HepG2 (cell line): Measurements from ENCODE around the gene SCYGR8. TPM values are rescaled to one million over a fixed set of nuclear protein-coding genes. Genes with fewer than 3 reads are reported as not detected.

Experiments used
- AKNA ChIP-seq: sonication (generic); formaldehyde crosslinking; IDR thresholded peaks from 2 replicates; pipeline ENCODE4 v1.4.0; 2020; ENCODE audit warnings: missing genetic modification reagents, borderline replicate concordance
- CBX5 ChIP-seq: sonication (generic); formaldehyde crosslinking; IDR thresholded peaks from 2 replicates; pipeline ENCODE4 v1.4.0; 2020; ENCODE audit warnings: missing genetic modification reagents, borderline replicate concordance
- ELK4 ChIP-seq: sonication (generic); formaldehyde crosslinking; IDR thresholded peaks from 2 replicates; pipeline ENCODE4 v1.9.0; 2021; ENCODE audit warnings: missing genetic modification reagents, borderline replicate concordance
- EP300 ChIP-seq, 3 experiments: sonication (generic) in 1 of 3; formaldehyde crosslinking in 1 of 3; IDR thresholded peaks; 2 replicates each; pipeline versions ENCODE4 v1.5.1 to v1.6.1; 2011 to 2020; ENCODE audit warnings: low read depth in 2 of 3, low read length in 2 of 3, borderline replicate concordance in 1 of 3, improper control_type of control experiment in 1 of 3, mild to moderate bottlenecking in 1 of 3, missing genetic modification reagents in 1 of 3, moderate library complexity in 1 of 3
- EZH2 ChIP-seq: conservative IDR thresholded peaks from 2 replicates; pipeline ENCODE4 v1.6.1; 2012; ENCODE audit warnings: mild to moderate bottlenecking, low read depth, low read length, moderate library complexity
- GATAD2A ChIP-seq: IDR thresholded peaks from 2 replicates; pipeline ENCODE4 v1.6.1; 2016
- NPAS2 ChIP-seq: sonication (generic); formaldehyde crosslinking; IDR thresholded peaks from 2 replicates; pipeline ENCODE4 v1.8.0; 2022; ENCODE audit warnings: mild to moderate bottlenecking, missing genetic modification reagents, borderline replicate concordance
- POGZ ChIP-seq: sonication (generic); formaldehyde crosslinking; IDR thresholded peaks from 2 replicates; pipeline ENCODE4 v1.4.0; 2020; ENCODE audit warnings: mild to moderate bottlenecking, missing genetic modification reagents
- POLR2G ChIP-seq: fragments of 200-400 bp; formaldehyde crosslinking; IDR thresholded peaks from 2 replicates; pipeline ENCODE4 v1.6.1; 2018; ENCODE audit warnings: mild to moderate bottlenecking, low read depth, low read length, moderate library complexity
- RAD51 ChIP-seq: fragments of 450-650 bp; IDR thresholded peaks from 2 replicates; pipeline ENCODE4 v1.6.1; 2016; ENCODE audit warnings: borderline replicate concordance
- RBAK ChIP-seq: sonication (generic); formaldehyde crosslinking; IDR thresholded peaks from 2 replicates; pipeline ENCODE4 v1.5.1; 2020; ENCODE audit warnings: mild to moderate bottlenecking, missing genetic modification reagents
- RFXANK ChIP-seq: IDR thresholded peaks from 2 replicates; pipeline ENCODE4 v1.6.1; 2016
- SKI ChIP-seq: fragments of 450-650 bp; IDR thresholded peaks from one replicate; pipeline ENCODE4 v1.6.1; 2018; ENCODE audit warnings: mild to moderate bottlenecking; ENCODE audit not compliant: partially characterized antibody
- TARDBP ChIP-seq: sonication (generic); formaldehyde crosslinking; IDR thresholded peaks from 2 replicates; pipeline ENCODE4 v1.8.0; 2022; ENCODE audit warnings: mild to moderate bottlenecking, missing genetic modification reagents
- ZBTB3 ChIP-seq: sonication (generic); formaldehyde crosslinking; IDR thresholded peaks from 2 replicates; pipeline ENCODE4 v1.4.0; 2020; ENCODE audit warnings: low read depth, mild to moderate bottlenecking, moderate library complexity, missing genetic modification reagents, borderline replicate concordance
- ZFX ChIP-seq: sonication (generic); formaldehyde crosslinking; IDR thresholded peaks from 2 replicates; pipeline ENCODE4 v1.4.0; 2020; ENCODE audit warnings: mild to moderate bottlenecking, low read depth, missing genetic modification reagents, moderate library complexity
- ZFYVE20 ChIP-seq: sonication (generic); formaldehyde crosslinking; IDR thresholded peaks from 2 replicates; pipeline ENCODE4 v1.8.0; 2023; ENCODE audit warnings: low read depth, mild to moderate bottlenecking, moderate library complexity, missing genetic modification reagents, borderline replicate concordance
- ZNF138 ChIP-seq: sonication (generic); formaldehyde crosslinking; IDR thresholded peaks from 2 replicates; pipeline ENCODE4 v1.5.0; 2020; ENCODE audit warnings: mild to moderate bottlenecking, low read depth, missing genetic modification reagents
- ZNF17 ChIP-seq: sonication (generic); formaldehyde crosslinking; IDR thresholded peaks from 2 replicates; pipeline ENCODE4 v1.5.0; 2020; ENCODE audit warnings: mild to moderate bottlenecking, missing genetic modification reagents
- ZNF784 ChIP-seq: sonication (generic); formaldehyde crosslinking; IDR thresholded peaks from 2 replicates; pipeline ENCODE4 v1.5.1; 2020; ENCODE audit warnings: missing genetic modification reagents, mild to moderate bottlenecking, borderline replicate concordance
- ZNF792 ChIP-seq: IDR thresholded peaks from 2 replicates; pipeline ENCODE4 v1.6.1; 2016
- ZZZ3 ChIP-seq: sonication (generic); formaldehyde crosslinking; IDR thresholded peaks from 2 replicates; pipeline ENCODE4 v1.4.0; 2020; ENCODE audit warnings: missing genetic modification reagents, mild to moderate bottlenecking, borderline replicate concordance
- polyA plus RNA-seq, 8 experiments: library from polyadenylated mRNA; depleted of rRNA in 3 of 8; stranded (reverse) in 7 of 8; unstranded in 1 of 8; fragments of >200 nt; fragmentation: Illumina TruSeq in 4 of 8; extraction: Trizol in 4 of 8; gene quantifications; 2 replicates each; pipeline versions ENCODE4 v1.2.1 to v1.2.3, GENCODE V29; 2011 to 2016; ENCODE audit warnings: low read depth in 4 of 8, missing spikeins in 1 of 8, mixed read lengths in 1 of 8; ENCODE audit not compliant: insufficient read depth in 1 of 8
- total RNA-seq, 5 experiments: library from RNA; depleted of rRNA; stranded (reverse); fragments of >200 nt; fragmentation: Illumina TruSeq; extraction: Trizol; gene quantifications; 2 replicates each; pipeline ENCODE4 v1.2.3, GENCODE V29; 2016; ENCODE audit warnings: low read depth in 1 of 5
- TF ChIP-seq, protein P1 (sequence below): sonication (generic); formaldehyde crosslinking; IDR thresholded peaks from 2 replicates; pipeline ENCODE4 v1.9.0; 2021; ENCODE audit warnings: missing genetic modification reagents, mild to moderate bottlenecking, borderline replicate concordance

Gene SCYGR8
- total and polyA plus RNA-seq, 2 of the 13 experiments (the other 11 are each of a cell fraction or from before 2014, with no cell fraction given) = not detected

DNA sequence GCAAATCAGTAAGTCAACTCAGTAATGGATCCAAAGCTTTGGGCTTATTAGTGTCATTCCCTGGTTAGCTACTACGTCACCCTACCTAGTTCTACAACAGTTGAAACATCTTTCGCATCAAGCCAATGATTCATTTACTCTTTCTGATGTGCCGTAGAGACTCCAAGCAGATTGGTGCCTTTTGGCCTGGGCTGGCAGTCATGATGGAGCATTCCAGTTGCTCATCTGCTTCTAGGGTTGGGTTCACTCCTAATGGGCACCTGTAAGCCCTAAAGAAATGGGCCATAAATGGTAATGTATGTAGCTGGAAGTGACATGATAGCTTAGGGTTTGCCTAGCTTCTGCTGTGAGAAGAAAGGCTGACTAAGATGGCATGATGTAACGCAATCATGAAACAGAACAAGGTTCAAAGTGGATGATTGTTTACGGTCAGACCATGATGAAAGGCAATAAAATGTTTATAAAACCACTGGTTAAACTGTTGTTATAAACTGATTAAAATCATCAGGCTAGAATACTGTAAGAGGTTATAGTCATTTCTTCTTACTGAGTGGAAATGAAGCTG lies 47.5 kb downstream of the SCYGR8 start (continued):
- TF ChIP-seq ZNF792 (CRISPR knock-in tag) (no peak), RFXANK (no peak), ZFYVE20 (no peak), ELK4 (CRISPR knock-in tag) (no peak), EZH2 (no peak), ZFX (CRISPR knock-in tag) (no peak), POGZ (CRISPR knock-in tag) (0 out of 2 replicates have a peak, but pooled peaks have one; percentile 38), EP300 (IDR thresholded peaks at IDR 0.05; ENCODE audit: low read depth in 2 of 2, low read length in 2 of 2) (peak in 1 of 2 experiments; percentile 35; a peak in 1 of 4 replicates), EP300 (CRISPR knock-in tag; IDR thresholded peaks at IDR 0.05; ENCODE audit: borderline replicate concordance) (0 out of 2 replicates have a peak, but pooled peaks have one; percentile 43), GATAD2A (CRISPR knock-in tag) (peak; percentile 57), ZZZ3 (CRISPR knock-in tag) (no peak), ZNF17 (CRISPR knock-in tag) (no peak), ZNF784 (no peak), CBX5 (CRISPR knock-in tag) (no peak), RAD51 (no peak), ZNF138 (no peak), ZBTB3 (CRISPR knock-in tag) (no peak), NPAS2 (no peak), TARDBP (CRISPR knock-in tag) (no peak), POLR2G (no peak), AKNA (CRISPR knock-in tag) (no peak), RBAK (CRISPR knock-in tag) (no peak), SKI (no peak)
- TF ChIP-seq, protein P1, sequence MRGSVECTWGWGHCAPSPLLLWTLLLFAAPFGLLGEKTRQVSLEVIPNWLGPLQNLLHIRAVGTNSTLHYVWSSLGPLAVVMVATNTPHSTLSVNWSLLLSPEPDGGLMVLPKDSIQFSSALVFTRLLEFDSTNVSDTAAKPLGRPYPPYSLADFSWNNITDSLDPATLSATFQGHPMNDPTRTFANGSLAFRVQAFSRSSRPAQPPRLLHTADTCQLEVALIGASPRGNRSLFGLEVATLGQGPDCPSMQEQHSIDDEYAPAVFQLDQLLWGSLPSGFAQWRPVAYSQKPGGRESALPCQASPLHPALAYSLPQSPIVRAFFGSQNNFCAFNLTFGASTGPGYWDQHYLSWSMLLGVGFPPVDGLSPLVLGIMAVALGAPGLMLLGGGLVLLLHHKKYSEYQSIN (CRISPR knock-in tag) = no peak
